HCT116 (cell line): ENCODE measurements around the gene PTOV1. TPM values are rescaled to one million over a fixed set of nuclear protein-coding genes. Genes with fewer than 3 reads are reported as not detected.
A peak's percentile ranks its signal among the peaks of the same experiment; 100 is the strongest.

Experiments
- ATAC-seq: fragments of 200-7000 bp; cut with Tn5 transposase; 2 replicates; pipeline ENCODE4 v1.9.1; 2020; ENCODE audit warnings: mild to moderate bottlenecking, moderate library complexity
- BruUV-seq: library from RNA; stranded (reverse); fragments of 400-500 nt; replicated peaks from 2 replicates; lab custom pipeline; 2021; lab: Mats Ljungman, UMichigan
- CTCF ChIA-PET: fragments of 300-600 bp; sonication (Branson Sonifier 250); formaldehyde crosslinking; loops from one replicate; lab custom pipeline; 2021; ENCODE audit warnings: antibody characterized with exemption; lab: Charles Lee
- POLR2A ChIA-PET: fragments of 300-600, 350-600 bp; sonication (Branson Sonifier 250); formaldehyde crosslinking; loops from one replicate; lab custom pipeline; 2021; ENCODE audit warnings: antibody characterized with exemption; lab: Charles Lee
- RAD21 ChIA-PET, 2 experiments: fragments of 300-600 bp; sonication (Branson Sonifier 250); formaldehyde crosslinking; loops; one replicate each; lab custom pipeline; 2023; ENCODE audit warnings: low total read pairs in 2 of 2; ENCODE audit not compliant: uncharacterized antibody in 2 of 2, unreplicated experiment in 2 of 2, low non-redundant PET in 1 of 2; lab: Charles Lee
- DNase-seq: peaks from one replicate; pipeline ENCODE4 v3.0.0-alpha.2; 2010; ENCODE audit warnings: low read depth, low spot score
- H2AFZ ChIP-seq: fragments of 200-600 bp; shearing (Covaris generic), sonication (generic); 2 replicates; pipeline ENCODE4 v1.6.1; 2017; ENCODE audit warnings: low read depth, mixed run types, mixed read lengths, antibody characterized with exemption, low read length; ENCODE audit not compliant: poor library complexity, severe bottlenecking
- H3K27ac ChIP-seq: 2 replicates; pipeline ENCODE4 v1.5.1; 2012; ENCODE audit warnings: low read depth, low read length
- H3K27me3 ChIP-seq: fragments of 200-600 bp; sonication (generic); 2 replicates; pipeline ENCODE4 v1.6.1; 2016; ENCODE audit warnings: mixed run types, low read length, mixed read lengths; ENCODE audit not compliant: insufficient read depth
- H3K36me3 ChIP-seq, 2 experiments: fragments of 200-500 bp in 1 of 2; fragments of 200-600 bp in 1 of 2; sonication (Bioruptor generic) in 1 of 2; sonication (generic) in 1 of 2; 2 replicates each; pipeline versions ENCODE4 v1.5.1 to v1.6.1; 2014 to 2016; ENCODE audit warnings: low read length in 2 of 2, inconsistent platforms in 1 of 2, mixed read lengths in 1 of 2, mixed run types in 1 of 2; ENCODE audit not compliant: insufficient read depth in 2 of 2, control insufficient read depth in 1 of 2
- H3K4me1 ChIP-seq, 2 experiments: fragments of 200-600 bp in 1 of 2; sonication (generic) in 1 of 2; 2 replicates each; pipeline versions ENCODE4 v1.5.1 to v1.6.1; 2012 to 2017; ENCODE audit warnings: low read length in 2 of 2, inconsistent platforms in 1 of 2, mild to moderate bottlenecking in 1 of 2, mixed read lengths in 1 of 2, mixed run types in 1 of 2, moderate library complexity in 1 of 2; ENCODE audit not compliant: insufficient read depth in 2 of 2, control insufficient read depth in 1 of 2
- H3K4me2 ChIP-seq: fragments of 200-600 bp; sonication (generic); 2 replicates; pipeline ENCODE4 v1.6.1; 2017; ENCODE audit warnings: mixed run types, low read length, mixed read lengths
- H3K4me3 ChIP-seq, 2 experiments: fragments of 200-600 bp in 1 of 2; sonication (generic) in 1 of 2; replicated peaks in 1 of 2; 2 replicates each; pipeline ENCODE4 v1.5.1; 2011 to 2016; ENCODE audit warnings: low read length in 2 of 2, control low read depth in 1 of 2, low read depth in 1 of 2, mild to moderate bottlenecking in 1 of 2, mixed read lengths in 1 of 2, mixed run types in 1 of 2
- H3K79me2 ChIP-seq: fragments of 200-600 bp; sonication (generic); 2 replicates; pipeline ENCODE4 v1.6.1; 2017; ENCODE audit warnings: mild to moderate bottlenecking, mixed run types, low read length, moderate library complexity, mixed read lengths; ENCODE audit not compliant: insufficient read depth
- H3K9ac ChIP-seq: fragments of 200-600 bp; sonication (generic); 2 replicates; pipeline ENCODE4 v1.6.1; 2016; ENCODE audit warnings: low read length, mixed read lengths
- H3K9me2 ChIP-seq: fragments of 200-600 bp; sonication (generic), shearing (Covaris generic); 2 replicates; pipeline ENCODE4 v1.6.1; 2017; ENCODE audit warnings: mixed run types, mild to moderate bottlenecking, moderate library complexity; ENCODE audit not compliant: insufficient read depth
- H3K9me3 ChIP-seq, 2 experiments: fragments of 200-500 bp in 1 of 2; fragments of 200-600 bp in 1 of 2; sonication (Bioruptor generic) in 1 of 2; sonication (generic) in 1 of 2; 2 replicates each; pipeline ENCODE4 v1.6.1; 2014 to 2017; ENCODE audit warnings: low read length in 2 of 2, mixed read lengths in 2 of 2, inconsistent platforms in 1 of 2, low read depth in 1 of 2, mild to moderate bottlenecking in 1 of 2, mixed run types in 1 of 2, moderate library complexity in 1 of 2; ENCODE audit not compliant: control insufficient read depth in 1 of 2, insufficient read depth in 1 of 2
- H4K20me1 ChIP-seq: fragments of 200-600 bp; sonication (generic), shearing (Covaris generic); 2 replicates; pipeline ENCODE4 v1.6.1; 2017; ENCODE audit warnings: mixed run types, mild to moderate bottlenecking, moderate library complexity; ENCODE audit not compliant: insufficient read depth
- FOSL1 ChIP-seq: IDR thresholded peaks from 2 replicates; pipeline ENCODE4 v1.6.1; 2012; ENCODE audit warnings: low read depth
- POLR2A ChIP-seq: IDR thresholded peaks from 2 replicates; pipeline ENCODE4 v1.7.0; 2011; ENCODE audit warnings: borderline replicate concordance; ENCODE audit not compliant: insufficient read depth, insufficient read length; ENCODE audit errors: extremely low read depth
- POLR2AphosphoS5 ChIP-seq: IDR thresholded peaks from 2 replicates; pipeline ENCODE4 v1.6.1; 2011; ENCODE audit warnings: mild to moderate bottlenecking, low read depth, low read length, moderate library complexity
- RAD21 ChIP-seq: IDR thresholded peaks from 2 replicates; pipeline ENCODE4 v1.6.1; 2012; ENCODE audit warnings: low read depth, mild to moderate bottlenecking
- ZFX ChIP-seq: fragments of 450-650 bp; IDR thresholded peaks from 2 replicates; pipeline ENCODE4 v1.6.1; 2017
- ZNF274 ChIP-seq: fragments of 200-500 bp; sonication (Bioruptor generic); IDR thresholded peaks from 2 replicates; pipeline ENCODE4 v1.6.1; 2014; ENCODE audit warnings: mild to moderate bottlenecking, low read depth, low read length, inconsistent platforms
- intact Hi-C: fragments of 100-400 bp; cut with micrococcal nuclease; formaldehyde crosslinking; loops from 2 replicates; pipeline ENCODE4 v1.10.0; 2022
- total RNA-seq: library from RNA; stranded (reverse); gene quantifications from one replicate; pipeline ENCODE4 v1.2.1, GENCODE V29; 2021; ENCODE audit not compliant: unreplicated experiment
- TF ChIP-seq, protein P1 (sequence below): IDR thresholded peaks from 2 replicates; pipeline ENCODE4 v1.6.1; 2012
- TF ChIP-seq, protein P2 (sequence below): IDR thresholded peaks from 2 replicates; pipeline ENCODE4 v1.6.1; 2012

PTOV1 gene
- total RNA-seq, 1 experiment from 2014 or later, result 236 TPM

DNA sequence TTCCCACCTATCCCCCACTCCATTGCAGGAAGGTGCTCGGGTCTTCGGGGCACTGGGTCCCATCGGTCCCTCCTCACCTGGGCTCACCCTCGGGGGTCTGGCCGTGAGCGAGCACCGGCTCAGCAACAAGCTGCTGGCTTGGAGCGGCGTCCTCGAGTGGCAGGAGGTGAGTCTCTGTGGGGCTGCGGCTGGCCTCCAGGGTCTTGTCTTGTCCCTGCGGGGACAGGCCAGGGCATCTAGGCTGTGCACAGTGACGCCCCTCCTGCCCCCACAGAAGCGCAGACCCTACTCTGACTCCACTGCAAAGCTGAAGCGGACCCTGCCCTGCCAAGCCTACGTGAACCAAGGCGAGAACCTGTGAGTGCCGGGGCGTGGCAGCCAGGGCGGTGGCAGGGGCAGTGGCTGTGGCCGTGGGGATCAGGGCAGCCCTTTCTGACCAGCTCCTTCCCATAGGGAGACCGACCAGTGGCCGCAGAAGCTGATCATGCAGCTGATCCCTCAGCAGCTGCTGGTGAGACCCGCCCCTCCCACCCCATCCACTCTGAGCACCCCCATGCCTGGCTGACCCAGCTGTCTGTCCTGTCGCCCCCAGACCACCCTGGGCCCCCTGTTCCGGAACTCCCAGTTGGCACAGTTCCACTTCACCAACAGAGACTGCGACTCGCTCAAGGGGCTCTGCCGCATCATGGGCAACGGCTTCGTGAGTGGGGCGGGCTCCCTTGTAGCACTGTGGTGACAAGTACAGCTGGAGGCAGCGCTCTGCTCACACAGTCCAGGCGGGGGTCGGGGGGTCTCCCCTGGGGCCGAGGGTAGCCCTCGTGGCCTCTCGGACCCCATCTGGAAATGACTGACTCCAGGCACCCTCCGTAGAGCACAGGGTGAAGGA, 3.7 kb downstream of the PTOV1 start:
- no peaks in the 10 kb centered on the region for H4K20me1 ChIP-seq
- DNase-seq (no peak), ATAC-seq (no peak)
- H3K27ac ChIP-seq, result peak overlapping the region; percentile 48
- no peak overlapping the region for H3K9ac ChIP-seq
- CTCF ChIA-PET, result no interaction called here
- H3K9me2 ChIP-seq, result no peaks in the 10 kb centered on the region
- H3K36me3 ChIP-seq, result peaks cover 5 to 17% of the 10 kb centered on the region in 2 experiments; a peak in 3 of 4 replicates
- no peak overlapping the region for H3K4me2 ChIP-seq
- H3K9me3 ChIP-seq, result no peaks in the 10 kb centered on the region
- no peaks in the 10 kb centered on the region for H3K27me3 ChIP-seq
- H3K4me3 ChIP-seq, result no peak overlapping the region
- H3K4me1 ChIP-seq, result peaks cover 15 to 34% of the 10 kb centered on the region in 2 experiments
- H2AFZ ChIP-seq, result no peak overlapping the region
- TF ChIP-seq FOSL1 (no peak), POLR2A (no peak), ZFX (no peak), ZNF274 (no peak), POLR2AphosphoS5 (no peak), RAD21 (no peak)
- TF ChIP-seq, protein P1, sequence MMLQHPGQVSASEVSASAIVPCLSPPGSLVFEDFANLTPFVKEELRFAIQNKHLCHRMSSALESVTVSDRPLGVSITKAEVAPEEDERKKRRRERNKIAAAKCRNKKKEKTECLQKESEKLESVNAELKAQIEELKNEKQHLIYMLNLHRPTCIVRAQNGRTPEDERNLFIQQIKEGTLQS, result no peak
- TF ChIP-seq, protein P2, sequence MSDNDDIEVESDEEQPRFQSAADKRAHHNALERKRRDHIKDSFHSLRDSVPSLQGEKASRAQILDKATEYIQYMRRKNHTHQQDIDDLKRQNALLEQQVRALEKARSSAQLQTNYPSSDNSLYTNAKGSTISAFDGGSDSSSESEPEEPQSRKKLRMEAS, result no peak
- intact Hi-C loops, result no loop called here
- no TSS peak for BruUV-seq
- peaks cover 44% of the 10 kb centered on the region for H3K79me2 ChIP-seq
- RAD21 ChIA-PET, result no interaction called here
- POLR2A ChIA-PET, result interaction anchor here (1.7 kb wide), 1 partner anchor 11 kb away, joined by 6 read pairs; no protein-coding TSS in a partner anchor

GRCh38 chr19:49855277-49855675, 4.3 kb downstream of the PTOV1 start:
- no TSS peak for BruUV-seq
- peak overlapping the region; percentile 48 for H3K27ac ChIP-seq
- intact Hi-C loops, result no loop called here
- ATAC-seq, result no peak
- H3K9me2 ChIP-seq, result no peaks in the 10 kb centered on the region
- peaks cover 10 to 31% of the 10 kb centered on the region in 2 experiments for H3K4me1 ChIP-seq
- H3K4me2 ChIP-seq, result no peak overlapping the region
- CTCF ChIA-PET, result no interaction called here
- no peak overlapping the region for H3K4me3 ChIP-seq
- peaks cover 5 to 17% of the 10 kb centered on the region in 2 experiments; a peak in 3 of 4 replicates for H3K36me3 ChIP-seq
- H3K9me3 ChIP-seq, result no peaks in the 10 kb centered on the region
- no peaks in the 10 kb centered on the region for H3K27me3 ChIP-seq
- no peak for DNase-seq
- H4K20me1 ChIP-seq, result no peaks in the 10 kb centered on the region
- TF ChIP-seq POLR2A, result peak; percentile 40
- TF ChIP-seq RAD21, result no peak
- no peak overlapping the region for H2AFZ ChIP-seq
- RAD21 ChIA-PET, result no interaction called here
- no peak overlapping the region for H3K9ac ChIP-seq
- POLR2A ChIA-PET, result interaction anchor here (1.7 kb wide), 1 partner anchor 10 kb away, joined by 6 read pairs; no protein-coding TSS in a partner anchor
- peaks cover 44% of the 10 kb centered on the region for H3K79me2 ChIP-seq
